Glutamatergic neuron (in vitro differentiated cells): ENCODE data around the gene GLIPR2. TPM values are rescaled to one million over a fixed set of nuclear protein-coding genes. Genes with fewer than 3 reads are reported as not detected.

Experiments used
- DNase-seq: peaks from one replicate; pipeline ENCODE4 v3.0.0; 2022
- H3K27ac Mint-ChIP-seq: one replicate; pipeline ENCODE4 v1.8.0; 2020; ENCODE audit warnings: mild to moderate bottlenecking, mixed read lengths, inconsistent platforms; ENCODE audit not compliant: unreplicated experiment
- H3K27me3 Mint-ChIP-seq: one replicate; pipeline ENCODE4 v1.8.0; 2020; ENCODE audit warnings: mild to moderate bottlenecking, moderate library complexity, mixed read lengths, inconsistent platforms; ENCODE audit not compliant: unreplicated experiment
- H3K36me3 Mint-ChIP-seq: one replicate; pipeline ENCODE4 v1.8.0; 2020; ENCODE audit warnings: mild to moderate bottlenecking, mixed read lengths, inconsistent platforms; ENCODE audit not compliant: unreplicated experiment
- H3K4me1 Mint-ChIP-seq: one replicate; pipeline ENCODE4 v1.8.0; 2020; ENCODE audit warnings: mild to moderate bottlenecking, low read depth, mixed read lengths, inconsistent platforms; ENCODE audit not compliant: unreplicated experiment
- H3K4me3 Mint-ChIP-seq: one replicate; pipeline ENCODE4 v1.8.0; 2020; ENCODE audit warnings: mild to moderate bottlenecking, mixed read lengths, inconsistent platforms; ENCODE audit not compliant: unreplicated experiment
- H3K9me3 Mint-ChIP-seq: one replicate; pipeline ENCODE4 v1.8.0; 2020; ENCODE audit warnings: mild to moderate bottlenecking, moderate library complexity, mixed read lengths, inconsistent platforms; ENCODE audit not compliant: unreplicated experiment
- CTCF ChIP-seq: fragments of 200-600 bp; sonication (generic); IDR thresholded peaks from one replicate; pipeline ENCODE4 v1.5.0; 2021; ENCODE audit not compliant: partially characterized antibody, unreplicated experiment
- total RNA-seq: library from RNA; stranded (reverse); fragmentation: NEBNext Ultra II Directional; extraction: Animal tissue kit (Norgen Biotek cat#: 25700); gene quantifications from one replicate; pipeline ENCODE4 v1.2.1, GENCODE V29; 2021; ENCODE audit not compliant: unreplicated experiment

The GLIPR2 gene
- total RNA-seq, 1 donor from 2014 or later, result 84.4 TPM

- H3K4me1 Mint-ChIP-seq, result peaks cover 22% of the 10 kb centered on the region
- peaks cover 10% of the 10 kb centered on the region for H3K9me3 Mint-ChIP-seq
- DNase-seq, result peak; percentile 31
- no peaks in the 10 kb centered on the region for H3K36me3 Mint-ChIP-seq
- H3K27ac Mint-ChIP-seq, result no peak overlapping the region
- H3K27me3 Mint-ChIP-seq, result peaks cover 9% of the 10 kb centered on the region
- H3K4me3 Mint-ChIP-seq, result peak overlapping the region; percentile 81
- no peak for TF ChIP-seq CTCF
These were observed 727 bp upstream of the GLIPR2 start for GRCh38 chr9:36135741-36136271.

GRCh38 chr9:36136894-36137391 is 410 bp downstream of the GLIPR2 start:
- Mint-ChIP-seq H3K4me1 (peaks cover 32% of the 10 kb centered on the region), H3K27me3 (peaks cover 9% of the 10 kb centered on the region), H3K4me3 (peak overlapping the region; percentile 99), H3K9me3 (peaks cover 10% of the 10 kb centered on the region), H3K36me3 (no peaks in the 10 kb centered on the region), H3K27ac (peak overlapping the region; percentile 99)
- DNase-seq, result peak; percentile 36
- TF ChIP-seq CTCF, result no peak

- TF ChIP-seq CTCF, result no peak
- Mint-ChIP-seq H3K36me3 (no peaks in the 10 kb centered on the region), H3K27ac (peak overlapping the region; percentile 99), H3K4me3 (peak overlapping the region; percentile 99), H3K27me3 (peaks cover 9% of the 10 kb centered on the region), H3K4me1 (peaks cover 35% of the 10 kb centered on the region), H3K9me3 (peaks cover 10% of the 10 kb centered on the region)
- peak; percentile 65 for DNase-seq
These were observed 965 bp downstream of the GLIPR2 start for GRCh38 chr9:36137392-36138004.

GRCh38 chr9:36138496-36138895 is 2.0 kb downstream of the GLIPR2 start:
- no peaks in the 10 kb centered on the region for H3K36me3 Mint-ChIP-seq
- peak overlapping the region; percentile 81 for H3K4me3 Mint-ChIP-seq
- H3K27ac Mint-ChIP-seq, result peak overlapping the region; percentile 81
- no peak for TF ChIP-seq CTCF
- peaks cover 36% of the 10 kb centered on the region for H3K4me1 Mint-ChIP-seq
- H3K9me3 Mint-ChIP-seq, result peaks cover 10% of the 10 kb centered on the region
- peaks cover 9% of the 10 kb centered on the region for H3K27me3 Mint-ChIP-seq
- no peak for DNase-seq

- Mint-ChIP-seq H3K4me3 (peak overlapping the region; percentile 81), H3K36me3 (no peaks in the 10 kb centered on the region), H3K27ac (peak overlapping the region; percentile 81), H3K27me3 (peaks cover 9% of the 10 kb centered on the region), H3K9me3 (peaks cover 10% of the 10 kb centered on the region), H3K4me1 (peaks cover 36% of the 10 kb centered on the region)
- DNase-seq, result no peak
- TF ChIP-seq CTCF, result no peak
These were observed 2.4 kb downstream of the GLIPR2 start for GRCh38 chr9:36138901-36139300.
